Measurements from ENCODE around the gene BTN1A1.

- TF ChIP-seq POLR2AphosphoS5 (IDR thresholded peaks at IDR 0.05; ENCODE audit: borderline replicate concordance, low read depth, low read length) = no peak
- TF ChIP-seq EZH2 (IDR thresholded peaks at IDR 0.05) = no peak
These were observed 14.9 kb upstream of the BTN1A1 start for GRCh38 chr6:26485112-26485780.
